HG02943 (cell line): Measurements from ENCODE around the gene DYNLT4.
"Not testable (repeated sequence)": the region's sequence is repeated elsewhere in the genome, so short reads cannot be mapped to it uniquely, and the experiment has no call there.

ENCODE experiments used
- ATAC-seq: cut with Tn5 transposase; IDR thresholded peaks from one replicate; pipeline ENCODE4 v1.9.1; 2021; ENCODE audit warnings: mild to moderate bottlenecking, low read depth, moderate library complexity; ENCODE audit not compliant: unreplicated experiment

DYNLT4 gene

GRCh38 chr1:44775078-44775929 is 31.8 kb downstream of the DYNLT4 start, which contains the start of gene RPS8:
TSS of gene RPS8 (plus strand) at chr1:44775540. CDS start at chr1:44775597, 57 bp downstream.
- ATAC-seq: peak; percentile 64

GRCh38 chr1:44766421-44766820 is 40.7 kb downstream of the DYNLT4 start:
- not testable (repeated sequence) for ATAC-seq

GRCh38 chr1:44760876-44761275 is 46.3 kb downstream of the DYNLT4 start:
- no peak for ATAC-seq

GRCh38 chr1:44759077-44759476 is 48.1 kb downstream of the DYNLT4 start:
- ATAC-seq: no peak

- ATAC-seq: no peak
These were observed 49.7 kb downstream of the DYNLT4 start for GRCh38 chr1:44757420-44757819.
